Stimulated activated CD8-positive, alpha-beta memory T cell treated with anti-CD3 and anti-CD28 coated beads, Interleukin-15, amount 100 ng/mL, for 48 hours (primary cell): ENCODE data around the gene MED22.
A peak's percentile ranks its signal among the peaks of the same experiment; 100 is the strongest.

Experiments
- DNase-seq, 2 donors: peaks; one replicate each; pipeline ENCODE4 v3.0.0-alpha.2; 2020; ENCODE audit warnings: low read depth in 2 of 2

MED22 gene

GRCh38 chr9:133375724-133376654, 28.1 kb upstream of the MED22 start, which contains the start of the genes STKLD1 and SURF4:
STKLD1 (plus strand) TSS chr9:133376366; CDS start chr9:133376474, 108 bp downstream.
SURF4 (minus strand) TSS chr9:133376060; CDS start chr9:133375969, 91 bp downstream.
- peak; percentile 94 to 96 for DNase-seq

- no peak for DNase-seq
Measured at GRCh38 chr9:133375116-133375723, 27.3 kb upstream of the MED22 start.

DNA sequence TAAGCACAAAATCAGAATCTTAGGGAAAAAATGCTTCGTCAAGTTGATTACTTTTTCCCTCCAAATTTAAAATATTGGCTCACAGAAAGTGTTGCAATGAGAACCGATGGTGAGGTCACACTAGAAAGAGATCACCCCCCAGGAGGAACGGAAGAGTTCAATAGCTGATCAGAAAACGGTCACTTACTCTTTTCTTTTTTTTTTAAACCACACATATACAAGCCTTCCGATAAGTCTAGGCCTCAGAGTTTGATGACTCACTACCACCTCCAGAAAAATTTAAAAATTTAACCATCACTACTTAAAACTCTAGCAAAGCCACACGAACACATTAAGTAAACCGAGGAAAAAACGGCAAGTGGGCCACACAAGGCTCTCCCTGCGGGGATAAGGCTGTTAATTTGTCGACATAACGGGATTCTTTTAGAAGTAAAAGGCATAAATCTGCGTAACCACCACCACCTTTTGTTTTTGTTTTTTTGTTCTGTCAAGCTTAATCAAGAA, 26.7 kb upstream of the MED22 start:
- DNase-seq = no peak

- DNase-seq = no peak
Measured at GRCh38 chr9:133372144-133372543, 24.2 kb upstream of the MED22 start.

DNA sequence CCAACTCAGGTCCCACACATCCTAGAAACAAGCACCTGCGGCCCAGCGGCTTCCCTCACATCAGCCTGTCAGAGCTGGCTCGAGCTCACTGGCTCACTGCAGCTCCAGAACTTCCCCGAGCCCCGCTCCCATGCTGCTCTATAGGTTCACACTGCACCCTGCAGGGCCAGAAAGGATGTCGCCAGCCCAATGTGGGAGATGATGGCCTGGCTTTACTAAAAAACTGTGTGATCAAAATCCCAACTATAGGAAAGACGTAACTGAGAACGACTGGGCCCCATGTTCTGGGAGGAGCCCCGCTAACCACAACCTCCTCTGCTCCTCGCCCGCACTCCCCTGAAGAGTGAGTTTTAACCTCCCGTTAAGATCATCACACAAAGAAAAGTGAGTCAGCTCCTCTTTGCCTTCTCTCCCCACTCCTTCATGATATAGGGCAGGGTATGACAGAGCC, 23.4 kb upstream of the MED22 start:
- peak; percentile 69 to 76 for DNase-seq

GRCh38 chr9:133370685-133371084, 22.8 kb upstream of the MED22 start:
- no peak for DNase-seq

DNA sequence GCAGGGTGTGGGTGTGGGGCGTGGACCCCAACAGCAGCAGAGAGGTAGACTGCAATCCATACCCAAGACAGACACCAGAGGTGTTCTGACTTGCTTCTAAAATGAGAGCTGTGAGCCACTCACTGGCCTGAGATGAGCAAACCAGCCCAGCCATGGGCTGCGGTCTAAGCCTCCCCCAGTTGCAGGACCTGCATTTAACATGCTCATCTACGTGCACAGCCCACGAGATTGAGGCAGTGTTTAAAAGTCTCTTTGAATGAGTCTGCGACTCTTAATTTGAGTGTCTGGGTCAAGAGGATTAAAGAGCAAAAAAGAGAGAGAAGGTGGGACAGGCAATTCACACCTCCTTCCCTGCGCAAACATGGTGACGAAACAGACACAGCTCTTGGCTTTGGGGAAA, 22.0 kb upstream of the MED22 start:
- DNase-seq = no peak

GRCh38 chr9:133369422-133369821, 21.5 kb upstream of the MED22 start:
- no peak for DNase-seq

DNA sequence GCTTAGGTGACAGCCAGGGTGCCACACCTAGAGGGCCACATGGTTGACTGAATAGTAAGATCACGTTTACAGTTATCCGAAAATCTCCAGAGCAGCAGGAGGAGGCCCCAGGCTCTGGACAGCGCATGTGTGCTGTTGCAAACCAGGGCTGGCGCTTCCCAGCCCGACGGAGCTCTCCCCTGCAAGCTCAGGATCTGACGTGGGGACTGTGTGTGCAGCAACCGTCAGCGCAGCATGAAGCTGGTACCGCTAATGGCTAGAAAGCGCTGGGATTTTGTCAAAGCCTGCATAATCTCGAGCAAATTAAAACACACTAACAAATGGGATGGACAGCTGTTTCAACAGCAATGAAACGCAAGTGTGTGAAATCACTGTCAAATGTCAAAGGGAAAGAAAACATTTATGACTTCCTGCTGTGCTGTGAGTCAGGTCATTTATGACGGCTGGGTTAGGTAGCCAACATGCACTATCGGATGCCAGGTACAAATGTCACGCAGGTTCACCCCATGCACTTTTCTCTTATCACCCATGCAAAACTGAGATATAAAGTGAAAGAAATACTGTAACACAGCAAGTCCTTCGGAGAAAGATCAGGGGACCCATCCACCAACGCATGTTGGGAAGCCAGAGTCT, 20.4 kb upstream of the MED22 start:
- DNase-seq = no peak

DNA sequence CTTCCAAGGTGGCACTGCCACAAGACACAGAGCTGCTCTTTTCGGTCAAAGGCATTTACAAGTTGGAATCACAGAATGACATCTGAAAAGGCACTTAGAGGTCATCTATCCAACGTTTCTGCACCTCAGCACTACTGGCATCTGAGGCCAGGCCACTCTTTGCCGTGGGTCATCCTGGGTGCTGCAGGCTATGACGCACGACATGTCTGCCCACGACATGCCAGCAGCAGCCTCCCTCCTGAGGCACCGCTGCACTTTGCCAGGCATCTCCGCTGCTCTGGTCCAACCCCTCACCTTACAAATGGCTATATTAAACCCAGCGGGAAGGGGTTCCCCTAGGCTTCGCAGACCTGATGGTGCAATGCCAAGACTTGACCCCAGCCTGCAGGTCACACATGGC, 19.8 kb upstream of the MED22 start:
- no peak for DNase-seq

DNA sequence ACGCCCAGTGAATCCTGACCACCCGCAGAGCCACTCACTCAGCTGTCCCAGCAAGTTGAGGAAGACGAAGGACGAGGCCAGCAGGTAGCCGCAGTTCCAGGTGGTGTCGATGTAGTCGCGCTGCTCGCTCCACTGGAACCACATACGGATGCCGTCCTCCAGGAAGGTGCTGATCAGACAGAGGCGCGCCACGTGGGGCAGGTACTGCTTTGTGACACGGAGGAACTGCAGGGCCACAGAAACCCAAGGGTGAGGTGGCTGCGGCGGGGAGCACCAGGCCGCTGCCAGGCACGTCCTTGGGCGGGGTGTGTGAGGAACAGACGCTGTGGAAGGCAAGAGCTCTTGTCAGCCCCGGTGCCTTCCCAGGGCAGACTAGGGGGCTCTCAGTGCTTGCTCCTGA, 19.3 kb upstream of the MED22 start:
- DNase-seq = no peak

GRCh38 chr9:133366435-133366834, 18.5 kb upstream of the MED22 start:
- DNase-seq = no peak

- DNase-seq = no peak
Measured at GRCh38 chr9:133362359-133363044, 14.6 kb upstream of the MED22 start.

DNA sequence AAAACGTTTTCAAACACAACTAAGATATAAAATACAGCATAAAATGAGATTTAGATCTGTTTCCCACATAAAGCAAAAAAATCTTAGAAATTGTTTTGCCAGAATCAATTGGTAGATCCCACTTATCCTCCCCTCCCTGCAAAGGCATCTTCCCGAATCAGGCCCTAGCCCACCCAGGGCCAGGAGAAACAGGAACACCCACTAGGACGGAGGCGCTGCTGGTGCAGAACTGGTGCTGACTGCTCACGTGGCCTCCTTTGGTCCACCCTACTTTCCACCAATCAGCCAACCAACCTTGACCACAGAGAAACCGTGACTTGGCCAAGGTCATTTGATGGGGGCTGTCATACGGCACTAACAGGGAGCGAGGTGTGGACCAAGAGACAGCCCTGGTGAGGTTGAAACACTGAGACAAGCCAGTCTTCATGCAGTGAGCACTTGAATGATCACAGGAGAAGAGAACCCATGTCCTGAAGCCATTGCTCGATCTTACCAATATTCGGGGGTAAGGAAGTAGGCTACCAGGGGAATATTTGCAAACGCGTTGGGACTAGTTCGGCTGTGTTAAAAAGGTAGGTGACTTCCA, 13.7 kb upstream of the MED22 start:
- no peak for DNase-seq

GRCh38 chr9:133360400-133361393, 12.8 kb upstream of the MED22 start:
- DNase-seq = no peak

- DNase-seq = no peak
Measured at GRCh38 chr9:133359399-133360175, 11.7 kb upstream of the MED22 start.

GRCh38 chr9:133357656-133358055, 9.7 kb upstream of the MED22 start:
- no peak for DNase-seq

GRCh38 chr9:133356391-133357091, 8.6 kb upstream of the MED22 start, which contains the start of the genes SURF1 and SURF2:
SURF1 (minus strand) TSS chr9:133356487; CDS start chr9:133356453, 34 bp downstream.
SURF2 (plus strand) TSS chr9:133356550; CDS start chr9:133356593, 43 bp downstream.
- DNase-seq = peak; percentile 88 to 90
